BJ (cell line): ENCODE results near the gene DTNA. TPM values are rescaled to one million over a fixed set of nuclear protein-coding genes. Genes with fewer than 3 reads are reported as not detected.

ENCODE experiments used
- CTCF ChIA-PET: fragments of 350-600 bp; formaldehyde crosslinking; extraction: SDS; loops from one replicate; lab custom pipeline; 2021; ENCODE audit warnings: antibody characterized with exemption, inconsistent platforms; lab: Yijun Ruan, JAX
- POLR2A ChIA-PET: fragments of 300-600 bp; sonication (Branson Sonifier 250); formaldehyde crosslinking; extraction: SDS; loops from one replicate; lab custom pipeline; 2021; ENCODE audit warnings: antibody characterized with exemption; lab: Charles Lee
- DNase-seq: peaks from one replicate; pipeline ENCODE4 v3.0.0-alpha.2; 2011; ENCODE audit warnings: low read depth
- H3K27me3 ChIP-seq: 2 replicates; pipeline ENCODE4 v1.6.0; 2011; ENCODE audit warnings: low read length; ENCODE audit not compliant: control insufficient read depth, insufficient read depth
- H3K36me3 ChIP-seq: 2 replicates; pipeline ENCODE4 v1.5.1; 2011; ENCODE audit warnings: low read length; ENCODE audit not compliant: control insufficient read depth, insufficient read depth
- H3K4me3 ChIP-seq: 2 replicates; pipeline ENCODE4 v1.5.1; 2011; ENCODE audit warnings: low read depth, mild to moderate bottlenecking, control low read depth, low read length
- polyA plus RNA-seq: library from polyadenylated mRNA; depleted of rRNA; stranded (reverse); fragments of >200 nt; gene quantifications from 2 replicates; pipeline ENCODE4 v1.2.3, GENCODE V29; 2011
- TF ChIP-seq, protein P1 (sequence below): IDR thresholded peaks from 2 replicates; pipeline ENCODE4 v1.5.1; 2011; ENCODE audit warnings: low read depth, mild to moderate bottlenecking, control low read depth, inconsistent platforms, low read length, moderate library complexity; ENCODE audit not compliant: insufficient read depth

The DTNA gene
- polyA plus RNA-seq, 1 experiment = 4.9 TPM

DNA sequence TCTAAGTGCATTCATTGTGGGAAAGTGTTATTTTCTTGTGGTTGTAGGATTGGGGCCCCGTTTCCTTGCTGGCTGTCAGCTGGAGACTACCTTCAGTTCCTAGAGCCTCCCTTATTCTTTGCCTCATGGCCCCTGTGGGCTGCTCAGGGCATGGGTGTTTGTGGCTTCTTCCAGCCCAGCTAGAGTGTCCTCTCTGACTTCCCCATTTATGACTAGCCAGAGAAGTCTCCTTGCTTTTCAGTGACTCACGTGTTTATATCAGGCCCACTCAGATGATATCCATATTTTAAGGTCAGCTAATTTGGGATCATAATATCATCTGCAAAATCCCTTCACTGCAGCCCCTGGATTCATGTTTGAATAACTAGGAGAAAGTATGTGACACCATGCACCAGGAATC lies 62.8 kb downstream of the DTNA start:
- H3K36me3 ChIP-seq = no peaks in the 10 kb centered on the region; the same call in 1 of the 2 replicates
- DNase-seq = no peak
- ChIA-PET POLR2A (interaction anchor here (0.6 kb wide), 1 partner anchor 109 kb away, joined by 14 read pairs; no protein-coding TSS in a partner anchor), CTCF (interaction anchor here (1.0 to 3.6 kb wide), 4 partner anchors 15 to 112 kb away, joined by 3 to 22 read pairs (median 4); no protein-coding TSS in a partner anchor)
- no peaks in the 10 kb centered on the region for H3K27me3 ChIP-seq
- TF ChIP-seq, protein P1, sequence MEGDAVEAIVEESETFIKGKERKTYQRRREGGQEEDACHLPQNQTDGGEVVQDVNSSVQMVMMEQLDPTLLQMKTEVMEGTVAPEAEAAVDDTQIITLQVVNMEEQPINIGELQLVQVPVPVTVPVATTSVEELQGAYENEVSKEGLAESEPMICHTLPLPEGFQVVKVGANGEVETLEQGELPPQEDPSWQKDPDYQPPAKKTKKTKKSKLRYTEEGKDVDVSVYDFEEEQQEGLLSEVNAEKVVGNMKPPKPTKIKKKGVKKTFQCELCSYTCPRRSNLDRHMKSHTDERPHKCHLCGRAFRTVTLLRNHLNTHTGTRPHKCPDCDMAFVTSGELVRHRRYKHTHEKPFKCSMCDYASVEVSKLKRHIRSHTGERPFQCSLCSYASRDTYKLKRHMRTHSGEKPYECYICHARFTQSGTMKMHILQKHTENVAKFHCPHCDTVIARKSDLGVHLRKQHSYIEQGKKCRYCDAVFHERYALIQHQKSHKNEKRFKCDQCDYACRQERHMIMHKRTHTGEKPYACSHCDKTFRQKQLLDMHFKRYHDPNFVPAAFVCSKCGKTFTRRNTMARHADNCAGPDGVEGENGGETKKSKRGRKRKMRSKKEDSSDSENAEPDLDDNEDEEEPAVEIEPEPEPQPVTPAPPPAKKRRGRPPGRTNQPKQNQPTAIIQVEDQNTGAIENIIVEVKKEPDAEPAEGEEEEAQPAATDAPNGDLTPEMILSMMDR = no peak
- H3K4me3 ChIP-seq = no peak overlapping the region

- CTCF ChIA-PET = interaction anchor here (0.6 to 3.6 kb wide), 4 partner anchors 14 to 651 kb away, joined by 3 to 22 read pairs (median 4); partner anchors contain the start of gene DTNA
These were observed 63.3 kb downstream of the DTNA start for GRCh38 chr18:34773378-34773777.

DNA sequence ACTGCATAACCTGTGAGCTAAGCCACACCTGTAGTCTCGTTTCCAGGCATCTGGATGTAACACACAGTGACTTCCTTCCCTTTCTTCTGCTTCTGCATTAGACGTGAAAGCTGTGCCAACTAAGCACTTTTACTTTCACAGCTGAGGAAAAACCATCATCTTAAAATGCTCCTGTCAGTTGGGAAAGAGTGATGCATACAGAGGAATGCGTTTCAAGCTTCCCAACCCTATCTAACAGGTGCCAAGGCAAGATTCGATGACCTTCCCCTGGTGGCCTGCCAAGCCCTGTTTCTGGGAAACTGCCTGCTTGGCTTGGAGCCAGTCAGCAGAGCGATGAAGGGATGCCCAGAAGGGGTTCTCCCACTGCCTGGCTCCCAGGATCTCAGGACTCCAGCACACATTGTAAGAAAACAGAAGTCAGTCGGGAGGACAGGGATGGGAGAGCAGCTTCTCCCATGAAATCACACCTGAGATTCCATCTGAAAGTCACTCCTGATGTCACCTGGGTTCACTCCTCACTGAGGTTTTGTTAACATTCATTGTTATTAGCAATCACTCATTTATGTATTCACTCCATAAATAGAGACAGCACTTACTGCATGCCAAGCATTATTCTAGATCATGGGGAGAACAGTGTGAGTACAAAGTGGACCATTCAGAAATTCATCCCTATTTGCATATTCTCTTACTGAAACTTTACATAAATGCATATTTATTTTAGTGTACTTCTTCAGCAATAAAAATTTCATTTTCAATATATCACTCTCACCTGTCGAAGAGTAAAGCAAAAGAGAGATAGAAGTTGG lies 64.1 kb downstream of the DTNA start:
- no peak for DNase-seq
- Histone ChIP-seq H3K4me3 (no peak overlapping the region), H3K27me3 (no peaks in the 10 kb centered on the region), H3K36me3 (no peaks in the 10 kb centered on the region)
- ChIA-PET POLR2A (no interaction called here), CTCF (interaction anchor here (0.6 to 3.6 kb wide), 5 partner anchors 9 to 651 kb away, joined by 3 to 22 read pairs (median 4); partner anchors contain the start of gene DTNA)
- TF ChIP-seq, protein P1 = no peak

More at GRCh38 chr18:34773378-34773777, 63.3 kb downstream of the DTNA start:
- no peaks in the 10 kb centered on the region for H3K27me3 ChIP-seq
- no peak for DNase-seq
- TF ChIP-seq, protein P1 = no peak
- POLR2A ChIA-PET = no interaction called here
- H3K36me3 ChIP-seq = no peaks in the 10 kb centered on the region
- H3K4me3 ChIP-seq = no peak overlapping the region

DNA sequence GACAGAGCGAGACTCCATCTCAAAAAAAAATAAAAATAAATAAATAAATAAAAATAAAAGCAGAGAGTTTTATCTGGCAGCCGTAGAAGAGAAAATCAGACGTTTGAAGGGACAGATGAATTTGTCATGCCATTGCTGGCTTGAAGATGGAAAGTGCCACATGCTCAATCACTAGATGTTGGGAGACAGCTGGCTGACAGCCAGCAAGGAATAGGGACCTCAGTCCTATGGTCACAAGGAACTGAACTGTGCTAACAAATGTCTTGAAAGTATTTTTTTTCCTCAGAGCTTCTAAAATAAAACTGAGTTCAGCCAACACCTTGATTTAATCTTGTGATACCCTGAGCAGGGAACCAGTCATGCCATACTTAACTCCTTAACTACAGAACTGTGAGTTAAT lies 65.4 kb downstream of the DTNA start:
- CTCF ChIA-PET = interaction anchor here (0.6 to 1.3 kb wide), 2 partner anchors 114 to 653 kb away, joined by 3 to 4 read pairs; no protein-coding TSS in a partner anchor
- no peaks in the 10 kb centered on the region for H3K36me3 ChIP-seq
- no peak for DNase-seq
- TF ChIP-seq, protein P1 = no peak
- POLR2A ChIA-PET = no interaction called here
- no peaks in the 10 kb centered on the region for H3K27me3 ChIP-seq
- H3K4me3 ChIP-seq = no peak overlapping the region

- Histone ChIP-seq H3K4me3 (no peak overlapping the region), H3K36me3 (no peaks in the 10 kb centered on the region), H3K27me3 (no peaks in the 10 kb centered on the region)
- ChIA-PET POLR2A (no interaction called here), CTCF (interaction anchor here (1.3 to 14.2 kb wide), 2 partner anchors 49 to 118 kb away, joined by 3 to 180 read pairs; no protein-coding TSS in a partner anchor)
- no peak for DNase-seq
- TF ChIP-seq, protein P1 = no peak
These were observed 69.0 kb downstream of the DTNA start for GRCh38 chr18:34779112-34779511.
